ENCODE measurements around the gene SLC7A8.

The SLC7A8 gene

GRCh38 chr14:23118506-23119362 is 64.7 kb downstream of the SLC7A8 start, which contains the start of gene CEBPE:
TSS of gene CEBPE (minus strand) at chr14:23119255. CDS start at chr14:23119091, 164 bp downstream.
- H2BK120ac ChIP-seq (ENCODE audit: low read depth, low read length): no peak within 1 kb of the TSS
- 93% methylated on average over 28 of the region's 32 CpGs for WGBS

GRCh38 chr14:23117371-23118020 is 66.0 kb downstream of the SLC7A8 start:
- Histone ChIP-seq H3K79me1 (replicated peaks; ENCODE audit: low read length, poor library complexity, severe bottlenecking) (no peaks in the 10 kb centered on the region), H3K9me3 (ENCODE audit: control insufficient read depth, low read length) (no peaks in the 10 kb centered on the region), H3K14ac (ENCODE audit: low read length in 2 of 2) (no peak overlapping the region), H3K27me3 (ENCODE audit: control insufficient read depth in 1 of 2, insufficient read depth in 1 of 2, low read length in 2 of 2) (no peaks in the 10 kb centered on the region), H2AK5ac (ENCODE audit: low read length, severe bottlenecking) (no peak overlapping the region), H3K4me1 (ENCODE audit: control insufficient read depth, insufficient read depth, low read depth, low read length) (peaks cover 37% of the 10 kb centered on the region), H3K9ac (ENCODE audit: low read length) (no peak overlapping the region), H3K23ac (ENCODE audit: low read length in 2 of 2) (no peak overlapping the region), H3K4me2 (ENCODE audit: low read length, poor library complexity, severe bottlenecking) (no peak overlapping the region), H3K27ac (ENCODE audit: low read length, poor library complexity, severe bottlenecking) (no peak overlapping the region), H2AFZ (ENCODE audit: low read depth, low read length) (no peak overlapping the region), H2BK120ac (ENCODE audit: low read depth, low read length) (no peak overlapping the region), H2BK5ac (ENCODE audit: low read depth, low read length, poor library complexity, severe bottlenecking) (no peak overlapping the region), H4K8ac (ENCODE audit: low read length) (no peak overlapping the region), H4K91ac (ENCODE audit: low read length) (no peak overlapping the region), H2BK12ac (ENCODE audit: low read length in 2 of 2) (no peak overlapping the region), H3K4me3 (ENCODE audit: insufficient read depth in 1 of 2, low read depth in 1 of 2, low read length in 2 of 2) (no peak overlapping the region), H3K18ac (ENCODE audit: low read depth in 1 of 2, low read length in 2 of 2) (no peak overlapping the region), H3K36me3 (ENCODE audit: control insufficient read depth in 1 of 2, insufficient read depth in 2 of 2, low read depth in 1 of 2, low read length in 2 of 2) (no peaks in the 10 kb centered on the region), H3K4ac (ENCODE audit: low read depth in 1 of 2, low read length in 2 of 2) (no peak overlapping the region), H2BK15ac (ENCODE audit: low read depth, poor library complexity, severe bottlenecking) (no peak overlapping the region)
- DNase-seq: no peak
- WGBS: 95% methylated on average over 32 of the region's 32 CpGs

More at GRCh38 chr14:23118506-23119362, 64.7 kb downstream of the SLC7A8 start, which contains the start of gene CEBPE:
- no peak within 1 kb of the TSS for H3K14ac ChIP-seq (ENCODE audit: low read length in 2 of 2)
- no peak within 1 kb of the TSS for H3K4ac ChIP-seq (ENCODE audit: low read depth in 1 of 2, low read length in 2 of 2)
- no peaks in the 10 kb centered on the region for H3K9me3 ChIP-seq (ENCODE audit: control insufficient read depth, low read length)
- no peaks in the 10 kb centered on the region for H3K79me1 ChIP-seq (replicated peaks; ENCODE audit: low read length, poor library complexity, severe bottlenecking)
- no peak within 1 kb of the TSS for H3K23ac ChIP-seq (ENCODE audit: low read length in 2 of 2)
- no peak within 1 kb of the TSS for H3K18ac ChIP-seq (ENCODE audit: low read depth in 1 of 2, low read length in 2 of 2)
- no peak within 1 kb of the TSS for H4K8ac ChIP-seq (ENCODE audit: low read length)
- peaks cover 27% of the 10 kb centered on the region for H3K4me1 ChIP-seq (ENCODE audit: control insufficient read depth, insufficient read depth, low read depth, low read length)
- H3K27me3 ChIP-seq (ENCODE audit: control insufficient read depth in 1 of 2, insufficient read depth in 1 of 2, low read length in 2 of 2): no peaks in the 10 kb centered on the region
- no peak for DNase-seq
- H2AFZ ChIP-seq (ENCODE audit: low read depth, low read length): no peak within 1 kb of the TSS
- H2BK15ac ChIP-seq (ENCODE audit: low read depth, poor library complexity, severe bottlenecking): no peak within 1 kb of the TSS
- H3K36me3 ChIP-seq (ENCODE audit: control insufficient read depth in 1 of 2, insufficient read depth in 2 of 2, low read depth in 1 of 2, low read length in 2 of 2): no peaks in the 10 kb centered on the region
- no peak within 1 kb of the TSS for H4K91ac ChIP-seq (ENCODE audit: low read length)
- H2BK5ac ChIP-seq (ENCODE audit: low read depth, low read length, poor library complexity, severe bottlenecking): no peak within 1 kb of the TSS
- peak within 1 kb of the TSS in 1 of 2 experiments; percentile 69 for H2BK12ac ChIP-seq (ENCODE audit: low read length in 2 of 2)
- H2AK5ac ChIP-seq (ENCODE audit: low read length, severe bottlenecking): no peak within 1 kb of the TSS
- no peak within 1 kb of the TSS for H3K4me3 ChIP-seq (ENCODE audit: insufficient read depth in 1 of 2, low read depth in 1 of 2, low read length in 2 of 2)
- H3K4me2 ChIP-seq (ENCODE audit: low read length, poor library complexity, severe bottlenecking): no peak within 1 kb of the TSS
- H3K9ac ChIP-seq (ENCODE audit: low read length): no peak within 1 kb of the TSS
- H3K27ac ChIP-seq (ENCODE audit: low read length, poor library complexity, severe bottlenecking): no peak within 1 kb of the TSS

- H3K18ac ChIP-seq (ENCODE audit: low read depth in 1 of 2, low read length in 2 of 2): peak overlapping the region; percentile 33 to 48
- no peak overlapping the region for H4K8ac ChIP-seq (ENCODE audit: low read length)
- H3K4ac ChIP-seq (ENCODE audit: low read depth in 1 of 2, low read length in 2 of 2): peak overlapping the region in 1 of 2 experiments; percentile 45
- H3K4me2 ChIP-seq (ENCODE audit: low read length, poor library complexity, severe bottlenecking): no peak overlapping the region
- H2BK15ac ChIP-seq (ENCODE audit: low read depth, poor library complexity, severe bottlenecking): no peak overlapping the region
- no peak overlapping the region for H3K4me3 ChIP-seq (ENCODE audit: insufficient read depth in 1 of 2, low read depth in 1 of 2, low read length in 2 of 2)
- WGBS: 95% methylated on average over 4 of the region's 5 CpGs
- H3K14ac ChIP-seq (ENCODE audit: low read length in 2 of 2): no peak overlapping the region
- H3K9ac ChIP-seq (ENCODE audit: low read length): peak overlapping the region; percentile 62
- no peaks in the 10 kb centered on the region for H3K36me3 ChIP-seq (ENCODE audit: control insufficient read depth in 1 of 2, insufficient read depth in 2 of 2, low read depth in 1 of 2, low read length in 2 of 2)
- H2BK5ac ChIP-seq (ENCODE audit: low read depth, low read length, poor library complexity, severe bottlenecking): no peak overlapping the region
- H3K9me3 ChIP-seq (ENCODE audit: control insufficient read depth, low read length): no peaks in the 10 kb centered on the region
- H2AFZ ChIP-seq (ENCODE audit: low read depth, low read length): no peak overlapping the region
- H3K27ac ChIP-seq (ENCODE audit: low read length, poor library complexity, severe bottlenecking): no peak overlapping the region
- H3K23ac ChIP-seq (ENCODE audit: low read length in 2 of 2): no peak overlapping the region
- no peaks in the 10 kb centered on the region for H3K79me1 ChIP-seq (replicated peaks; ENCODE audit: low read length, poor library complexity, severe bottlenecking)
- no peak for DNase-seq
- no peak overlapping the region for H4K91ac ChIP-seq (ENCODE audit: low read length)
- H2AK5ac ChIP-seq (ENCODE audit: low read length, severe bottlenecking): peak overlapping the region; percentile 28
- H3K4me1 ChIP-seq (ENCODE audit: control insufficient read depth, insufficient read depth, low read depth, low read length): peaks cover 30% of the 10 kb centered on the region
- H2BK120ac ChIP-seq (ENCODE audit: low read depth, low read length): no peak overlapping the region
- peak overlapping the region; percentile 33 to 74 for H2BK12ac ChIP-seq (ENCODE audit: low read length in 2 of 2)
- H3K27me3 ChIP-seq (ENCODE audit: control insufficient read depth in 1 of 2, insufficient read depth in 1 of 2, low read length in 2 of 2): peaks cover 0 to 4% of the 10 kb centered on the region in 2 experiments
These were observed 67.5 kb downstream of the SLC7A8 start for GRCh38 chr14:23115918-23116317.

Measured in mesenchymal stem cell (in vitro differentiated cells and primary cell).